ENCODE data around the gene JUND. TPM values are rescaled to one million over a fixed set of nuclear protein-coding genes. Genes with fewer than 3 reads are reported as not detected.
"Not testable (repeated sequence)": the region's sequence is repeated elsewhere in the genome, so short reads cannot be mapped to it uniquely, and the experiment has no call there.

JUND gene
- total RNA-seq: 100 to 1,000 TPM; 498 to 501 TPM

GRCh38 chr19:18281082-18282020 lies at the start of gene JUND:
Gene JUND, minus strand, starts transcription at chr19:18281622. Its CDS starts 138 bp downstream, at chr19:18281484.
- ATAC-seq (peak; percentile 68), DNase-seq (peak; percentile 98)
- no peaks in the 10 kb centered on the region for H3K9me3 Mint-ChIP-seq (ENCODE audit: low read depth)
- CTCF ChIA-PET: interaction anchor here (1.0 to 10.1 kb wide), 8 partner anchors 11 to 133 kb away, joined by 3 to 399 read pairs (median 144); partner anchors contain the start of genes LSM4, PGPEP1 and SSBP4
- H3K27ac Mint-ChIP-seq: peak within 1 kb of the TSS; percentile 97
- H3K36me3 Mint-ChIP-seq: peaks cover 35% of the 10 kb centered on the region
- H3K4me3 Mint-ChIP-seq: peak within 1 kb of the TSS; percentile 96
- H3K4me1 Mint-ChIP-seq: peaks cover 54% of the 10 kb centered on the region
- no peaks in the 10 kb centered on the region for H3K27me3 Mint-ChIP-seq

GRCh38 chr19:18330868-18331267 lies 49.4 kb upstream of the JUND start:
- DNase-seq: no peak
- no peaks in the 10 kb centered on the region for H3K9me3 Mint-ChIP-seq (ENCODE audit: low read depth)
- no peak for ATAC-seq
- CTCF ChIA-PET: interaction anchor here (0.7 to 7.9 kb wide), 3 partner anchors 53 to 84 kb away, joined by 3 to 267 read pairs (median 3); partner anchors contain the start of gene JUND
- H3K27ac Mint-ChIP-seq: no peak overlapping the region
- H3K4me3 Mint-ChIP-seq: no peak overlapping the region
- H3K4me1 Mint-ChIP-seq: peaks cover 13% of the 10 kb centered on the region
- H3K36me3 Mint-ChIP-seq: no peaks in the 10 kb centered on the region
- no peaks in the 10 kb centered on the region for H3K27me3 Mint-ChIP-seq

- CTCF ChIA-PET: interaction anchor here (0.6 to 7.9 kb wide), 37 partner anchors 9 to 518 kb away, joined by 3 to 267 read pairs (median 6); partner anchors contain the start of genes IQCN, JUND, MPV17L2 and RAB3A
- no peaks in the 10 kb centered on the region for H3K36me3 Mint-ChIP-seq
- no peak for DNase-seq
- no peaks in the 10 kb centered on the region for H3K9me3 Mint-ChIP-seq (ENCODE audit: low read depth)
- no peak overlapping the region for H3K27ac Mint-ChIP-seq
- ATAC-seq: no peak
- peak overlapping the region; percentile 66 for H3K4me3 Mint-ChIP-seq
- peaks cover 18% of the 10 kb centered on the region for H3K4me1 Mint-ChIP-seq
- H3K27me3 Mint-ChIP-seq: no peaks in the 10 kb centered on the region
These were observed 47.6 kb upstream of the JUND start for GRCh38 chr19:18329035-18329376.

- Mint-ChIP-seq H3K36me3 (no peaks in the 10 kb centered on the region), H3K4me3 (peak overlapping the region; percentile 66), H3K9me3 (ENCODE audit: low read depth) (no peaks in the 10 kb centered on the region), H3K27me3 (no peaks in the 10 kb centered on the region), H3K27ac (peak overlapping the region; percentile 29), H3K4me1 (peaks cover 23% of the 10 kb centered on the region)
- DNase-seq: peak; percentile 95
- peak; percentile 100 for ATAC-seq
- CTCF ChIA-PET: interaction anchor here (0.6 to 7.9 kb wide), 42 partner anchors 8 to 519 kb away, joined by 3 to 267 read pairs (median 5); partner anchors contain the start of genes IQCN, JUND, MPV17L2 and RAB3A
These were observed 47.1 kb upstream of the JUND start for GRCh38 chr19:18328340-18329034.

- Mint-ChIP-seq H3K27ac (no peak overlapping the region), H3K4me3 (no peak overlapping the region), H3K27me3 (no peaks in the 10 kb centered on the region), H3K4me1 (peaks cover 31% of the 10 kb centered on the region), H3K9me3 (ENCODE audit: low read depth) (no peaks in the 10 kb centered on the region), H3K36me3 (peaks cover 3% of the 10 kb centered on the region)
- no peak for DNase-seq
- no peak for ATAC-seq
- CTCF ChIA-PET: interaction anchor here (0.6 to 7.9 kb wide), 8 partner anchors 15 to 157 kb away, joined by 3 to 267 read pairs (median 4); partner anchors contain the start of gene JUND
These were observed 45.4 kb upstream of the JUND start for GRCh38 chr19:18326772-18327171.

GRCh38 chr19:18324373-18324731 lies 42.9 kb upstream of the JUND start:
- CTCF ChIA-PET: interaction anchor here (0.7 to 7.9 kb wide), 2 partner anchors 19 to 46 kb away, joined by 4 to 267 read pairs; partner anchors contain the start of gene JUND
- Mint-ChIP-seq H3K4me1 (peaks cover 53% of the 10 kb centered on the region), H3K36me3 (peaks cover 23% of the 10 kb centered on the region), H3K27ac (peak overlapping the region; percentile 97)
- not testable (repeated sequence) for H3K9me3 Mint-ChIP-seq (ENCODE audit: low read depth); H3K27me3 Mint-ChIP-seq; ATAC-seq; H3K4me3 Mint-ChIP-seq; DNase-seq

GRCh38 chr19:18322759-18323460 lies 41.5 kb upstream of the JUND start, which contains the start of gene LSM4:
Gene LSM4, minus strand, starts transcription at chr19:18323076. Its CDS starts 56 bp downstream, at chr19:18323020.
- peaks cover 55% of the 10 kb centered on the region for H3K4me1 Mint-ChIP-seq

GRCh38 chr19:18322318-18322758 lies 40.9 kb upstream of the JUND start:
- Mint-ChIP-seq H3K9me3 (ENCODE audit: low read depth) (no peaks in the 10 kb centered on the region), H3K36me3 (peaks cover 24% of the 10 kb centered on the region), H3K27ac (peak overlapping the region; percentile 97), H3K27me3 (no peaks in the 10 kb centered on the region), H3K4me3 (peak overlapping the region; percentile 92), H3K4me1 (peaks cover 60% of the 10 kb centered on the region)
- ATAC-seq (peak; percentile 21), DNase-seq (peak; percentile 82)
- CTCF ChIA-PET: interaction anchor here (0.6 to 17.3 kb wide), 21 partner anchors 11 to 236 kb away, joined by 3 to 399 read pairs (median 5); partner anchors contain the start of genes IL12RB1, IQCN, JUND and RAB3A

More at GRCh38 chr19:18322759-18323460, 41.5 kb upstream of the JUND start, which contains the start of gene LSM4:
- ATAC-seq: peak; percentile 95
- CTCF ChIA-PET: interaction anchor here (0.6 to 17.3 kb wide), 19 partner anchors 12 to 237 kb away, joined by 3 to 399 read pairs (median 4); partner anchors contain the start of genes IL12RB1, IQCN, JUND and RAB3A
- Mint-ChIP-seq H3K9me3 (ENCODE audit: low read depth) (no peaks in the 10 kb centered on the region), H3K4me3 (peak within 1 kb of the TSS; percentile 92), H3K36me3 (peaks cover 24% of the 10 kb centered on the region), H3K27me3 (no peaks in the 10 kb centered on the region), H3K27ac (peak within 1 kb of the TSS; percentile 97)
- peak; percentile 100 for DNase-seq

- peaks cover 60% of the 10 kb centered on the region for H3K4me1 Mint-ChIP-seq
- H3K27me3 Mint-ChIP-seq: no peaks in the 10 kb centered on the region
- peak; percentile 75 for DNase-seq
- peaks cover 24% of the 10 kb centered on the region for H3K36me3 Mint-ChIP-seq
- no peak for ATAC-seq
- H3K4me3 Mint-ChIP-seq: peak overlapping the region; percentile 92
- CTCF ChIA-PET: interaction anchor here (0.7 to 17.3 kb wide), 14 partner anchors 10 to 130 kb away, joined by 3 to 399 read pairs (median 8); partner anchors contain the start of genes IQCN, JUND and RAB3A
- peak overlapping the region; percentile 97 for H3K27ac Mint-ChIP-seq
- no peaks in the 10 kb centered on the region for H3K9me3 Mint-ChIP-seq (ENCODE audit: low read depth)
These were observed 40.3 kb upstream of the JUND start for GRCh38 chr19:18321734-18322102.

- peaks cover 63% of the 10 kb centered on the region for H3K4me1 Mint-ChIP-seq
- H3K27me3 Mint-ChIP-seq: no peaks in the 10 kb centered on the region
- H3K27ac Mint-ChIP-seq: peak overlapping the region; percentile 97
- H3K4me3 Mint-ChIP-seq: peak overlapping the region; percentile 92
- CTCF ChIA-PET: interaction anchor here (0.9 to 17.3 kb wide), 15 partner anchors 10 to 129 kb away, joined by 3 to 399 read pairs (median 7); partner anchors contain the start of genes IQCN, JUND and RAB3A
- DNase-seq: no peak
- H3K36me3 Mint-ChIP-seq: peaks cover 26% of the 10 kb centered on the region
- no peak for ATAC-seq
- no peaks in the 10 kb centered on the region for H3K9me3 Mint-ChIP-seq (ENCODE audit: low read depth)
These were observed 39.7 kb upstream of the JUND start for GRCh38 chr19:18320865-18321733.

- H3K9me3 Mint-ChIP-seq (ENCODE audit: low read depth): no peaks in the 10 kb centered on the region
- no peaks in the 10 kb centered on the region for H3K27me3 Mint-ChIP-seq
- DNase-seq: no peak
- no peak for ATAC-seq
- peaks cover 70% of the 10 kb centered on the region for H3K4me1 Mint-ChIP-seq
- H3K27ac Mint-ChIP-seq: peak overlapping the region; percentile 97
- CTCF ChIA-PET: interaction anchor here (0.7 to 17.3 kb wide), 6 partner anchors 8 to 68 kb away, joined by 3 to 399 read pairs (median 10); partner anchors contain the start of gene JUND
- H3K36me3 Mint-ChIP-seq: peaks cover 31% of the 10 kb centered on the region
- peak overlapping the region; percentile 7 for H3K4me3 Mint-ChIP-seq
These were observed 38.2 kb upstream of the JUND start for GRCh38 chr19:18319591-18320135.
